Measurements from ENCODE around the gene CASKIN1.

- TF ChIP-seq EZH2 (IDR thresholded peaks at IDR 0.05): no peak
- no peak for TF ChIP-seq POLR2AphosphoS5 (IDR thresholded peaks at IDR 0.05; ENCODE audit: borderline replicate concordance, low read depth, low read length)
- TF ChIP-seq FOXP2 (optimal IDR thresholded peaks at IDR 0.05; ENCODE audit: control extremely low read depth, extremely low read length, insufficient read depth): no peak
These were observed 5.0 kb downstream of the CASKIN1 start for GRCh38 chr16:2191446-2191706.
